Measurements from ENCODE around the gene PRF1. TPM values are rescaled to one million over a fixed set of nuclear protein-coding genes. Genes with fewer than 3 reads are reported as not detected.

The PRF1 gene
- total RNA-seq, 2 experiments from 2014 or later = 44.7 to 46.9 TPM

- Mint-ChIP-seq H3K9me3 (no peaks in the 10 kb centered on the region), H3K27ac (no peak overlapping the region), H3K4me1 (peaks cover 16% of the 10 kb centered on the region), H3K36me3 (no peaks in the 10 kb centered on the region), H3K4me3 (no peak overlapping the region), H3K27me3 (no peaks in the 10 kb centered on the region)
- DNase-seq = no peak
Observed at GRCh38 chr10:70557876-70558275, 44.7 kb downstream of the PRF1 start.

GRCh38 chr10:70557086-70557845 is 45.3 kb downstream of the PRF1 start:
- DNase-seq = no peak
- H3K36me3 Mint-ChIP-seq = no peaks in the 10 kb centered on the region
- no peaks in the 10 kb centered on the region for H3K9me3 Mint-ChIP-seq
- no peak overlapping the region for H3K27ac Mint-ChIP-seq
- no peaks in the 10 kb centered on the region for H3K27me3 Mint-ChIP-seq
- no peak overlapping the region for H3K4me3 Mint-ChIP-seq
- peaks cover 16% of the 10 kb centered on the region for H3K4me1 Mint-ChIP-seq

- no peak for DNase-seq
- no peak overlapping the region for H3K4me3 Mint-ChIP-seq
- no peaks in the 10 kb centered on the region for H3K9me3 Mint-ChIP-seq
- no peaks in the 10 kb centered on the region for H3K36me3 Mint-ChIP-seq
- peaks cover 12% of the 10 kb centered on the region for H3K4me1 Mint-ChIP-seq
- H3K27ac Mint-ChIP-seq = no peak overlapping the region
- H3K27me3 Mint-ChIP-seq = no peaks in the 10 kb centered on the region
Observed at GRCh38 chr10:70555371-70555770, 47.2 kb downstream of the PRF1 start.

- no peaks in the 10 kb centered on the region for H3K9me3 Mint-ChIP-seq
- no peak for DNase-seq
- no peaks in the 10 kb centered on the region for H3K4me1 Mint-ChIP-seq
- H3K4me3 Mint-ChIP-seq = no peak overlapping the region
- H3K27me3 Mint-ChIP-seq = no peaks in the 10 kb centered on the region
- H3K27ac Mint-ChIP-seq = no peak overlapping the region
- H3K36me3 Mint-ChIP-seq = no peaks in the 10 kb centered on the region
Observed at GRCh38 chr10:70552586-70552985, 50.0 kb downstream of the PRF1 start.

- Mint-ChIP-seq H3K4me1 (no peaks in the 10 kb centered on the region), H3K27me3 (no peaks in the 10 kb centered on the region), H3K9me3 (no peaks in the 10 kb centered on the region), H3K4me3 (no peak overlapping the region), H3K36me3 (no peaks in the 10 kb centered on the region), H3K27ac (no peak overlapping the region)
- DNase-seq = no peak
Observed at GRCh38 chr10:70551971-70552422, 50.5 kb downstream of the PRF1 start.

- no peaks in the 10 kb centered on the region for H3K36me3 Mint-ChIP-seq
Observed at GRCh38 chr10:70551466-70551865, 51.1 kb downstream of the PRF1 start.

GRCh38 chr10:70550459-70550858 is 52.1 kb downstream of the PRF1 start:
- Mint-ChIP-seq H3K4me3 (no peak overlapping the region), H3K36me3 (no peaks in the 10 kb centered on the region), H3K9me3 (no peaks in the 10 kb centered on the region), H3K27me3 (no peaks in the 10 kb centered on the region), H3K27ac (no peak overlapping the region), H3K4me1 (no peaks in the 10 kb centered on the region)
- no peak for DNase-seq

More at GRCh38 chr10:70551466-70551865, 51.1 kb downstream of the PRF1 start:
- no peak for DNase-seq
- H3K9me3 Mint-ChIP-seq = no peaks in the 10 kb centered on the region
- H3K27ac Mint-ChIP-seq = no peak overlapping the region
- no peaks in the 10 kb centered on the region for H3K27me3 Mint-ChIP-seq
- no peak overlapping the region for H3K4me3 Mint-ChIP-seq
- no peaks in the 10 kb centered on the region for H3K4me1 Mint-ChIP-seq

- no peaks in the 10 kb centered on the region for H3K9me3 Mint-ChIP-seq
- H3K36me3 Mint-ChIP-seq = no peaks in the 10 kb centered on the region
Observed at GRCh38 chr10:70549962-70550458, 52.5 kb downstream of the PRF1 start.

GRCh38 chr10:70549351-70549961 is 53.1 kb downstream of the PRF1 start:
- H3K4me3 Mint-ChIP-seq = no peak overlapping the region

More at GRCh38 chr10:70549962-70550458, 52.5 kb downstream of the PRF1 start:
- Mint-ChIP-seq H3K4me3 (no peak overlapping the region), H3K27me3 (no peaks in the 10 kb centered on the region), H3K4me1 (no peaks in the 10 kb centered on the region), H3K27ac (no peak overlapping the region)
- peak; percentile 61 for DNase-seq

More at GRCh38 chr10:70549351-70549961, 53.1 kb downstream of the PRF1 start:
- Mint-ChIP-seq H3K36me3 (no peaks in the 10 kb centered on the region), H3K27ac (no peak overlapping the region), H3K9me3 (no peaks in the 10 kb centered on the region), H3K4me1 (no peaks in the 10 kb centered on the region), H3K27me3 (no peaks in the 10 kb centered on the region)
- DNase-seq = no peak

Other genes starting within 250 kb of the PRF1 start
- gene LRRC20, start 220.1 kb downstream of the PRF1 start, total RNA-seq = 10 to 100 TPM; 14.0 to 16.0 TPM
- gene EIF4EBP2, start 198.6 kb downstream of the PRF1 start, total RNA-seq = 10 to 100 TPM; 31.0 to 31.4 TPM
- not detected for gene NODAL, start 161.1 kb downstream of the PRF1 start, total RNA-seq
- gene PALD1, start 124.0 kb downstream of the PRF1 start, total RNA-seq = 1 to 10 TPM; 2.7 to 3.1 TPM
- under 1 TPM; 0.06 to 0.10 TPM for gene ADAMTS14, start 69.8 kb upstream of the PRF1 start, total RNA-seq
- not detected for gene TBATA, start 182.6 kb upstream of the PRF1 start, total RNA-seq
- gene SGPL1, start 213.2 kb upstream of the PRF1 start, total RNA-seq = 10 to 100 TPM; 17.3 to 19.5 TPM